GM11168 (cell line): ENCODE measurements around the gene SNX7.

Experiments
- in situ Hi-C: fragments of 300-500 bp; cut with MboI; formaldehyde crosslinking; loops from one replicate; pipeline ENCODE4 v1.12.0; 2022; ENCODE audit warnings: low sequenced_read_pairs; ENCODE audit not compliant: unreplicated experiment

Gene SNX7, protein sequence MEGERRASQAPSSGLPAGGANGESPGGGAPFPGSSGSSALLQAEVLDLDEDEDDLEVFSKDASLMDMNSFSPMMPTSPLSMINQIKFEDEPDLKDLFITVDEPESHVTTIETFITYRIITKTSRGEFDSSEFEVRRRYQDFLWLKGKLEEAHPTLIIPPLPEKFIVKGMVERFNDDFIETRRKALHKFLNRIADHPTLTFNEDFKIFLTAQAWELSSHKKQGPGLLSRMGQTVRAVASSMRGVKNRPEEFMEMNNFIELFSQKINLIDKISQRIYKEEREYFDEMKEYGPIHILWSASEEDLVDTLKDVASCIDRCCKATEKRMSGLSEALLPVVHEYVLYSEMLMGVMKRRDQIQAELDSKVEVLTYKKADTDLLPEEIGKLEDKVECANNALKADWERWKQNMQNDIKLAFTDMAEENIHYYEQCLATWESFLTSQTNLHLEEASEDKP

DNA sequence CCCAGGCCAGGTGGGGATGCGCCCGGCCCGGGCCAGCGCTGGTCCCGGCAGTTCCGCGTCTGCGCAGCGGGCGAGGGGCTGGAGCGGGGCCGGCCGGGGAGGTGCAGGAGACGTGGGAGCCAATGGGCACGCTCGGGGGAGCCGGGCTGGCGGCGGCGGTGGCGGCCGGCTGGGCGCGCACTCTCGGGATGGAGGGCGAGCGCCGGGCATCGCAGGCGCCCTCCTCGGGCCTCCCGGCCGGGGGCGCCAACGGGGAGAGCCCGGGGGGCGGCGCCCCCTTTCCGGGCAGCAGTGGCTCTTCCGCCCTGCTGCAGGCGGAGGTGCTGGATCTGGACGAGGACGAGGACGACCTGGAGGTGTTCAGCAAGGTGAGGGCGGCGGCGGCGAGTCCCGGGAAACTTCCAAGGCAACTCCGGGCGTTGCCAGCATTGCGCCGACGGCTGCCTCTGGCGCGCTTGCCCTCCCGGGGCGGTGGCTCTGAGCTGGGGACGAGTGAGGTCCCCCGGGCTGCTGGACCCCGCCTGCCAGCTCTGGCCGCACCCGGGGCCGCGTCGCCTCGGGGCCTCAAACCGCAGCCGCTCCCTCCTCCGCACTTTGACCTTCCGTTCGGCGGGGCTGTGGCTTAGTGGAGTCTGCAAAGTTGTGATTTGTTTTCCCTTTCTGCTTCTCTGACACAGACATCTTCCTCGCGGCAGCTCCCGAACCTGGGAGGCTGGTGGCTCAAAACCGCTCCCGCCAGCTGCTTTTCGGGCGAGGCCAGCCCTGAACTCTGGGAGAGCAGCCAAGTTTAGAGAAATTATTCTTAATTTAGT is at the start of gene SNX7:
Gene SNX7 (plus strand): TSS at position 178 of the 812 bp plus-strand sequence. CDS start 11 bp downstream, at position 189.
- in situ Hi-C loops: no loop called here

DNA sequence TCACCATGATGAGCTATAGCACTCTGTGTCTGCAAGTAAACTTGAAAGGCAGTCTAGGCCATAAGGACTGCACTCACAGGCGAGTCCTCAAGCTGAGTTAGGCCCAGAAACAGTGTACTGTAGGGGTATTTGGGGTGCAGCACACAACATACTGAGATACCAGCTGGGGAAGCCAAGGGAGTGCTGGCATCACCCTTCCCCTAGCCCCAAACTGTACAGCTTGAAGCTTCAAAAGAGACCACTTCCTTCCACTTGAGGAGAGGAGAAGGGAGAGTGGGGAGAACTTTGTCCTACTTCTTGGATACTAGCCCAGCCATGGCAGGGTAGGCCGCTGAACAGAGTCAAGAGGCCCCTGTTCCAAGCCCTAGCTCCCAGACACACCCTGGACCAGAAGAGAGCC is 24.2 kb upstream of the SNX7 start:
- in situ Hi-C loops: no loop called here

DNA sequence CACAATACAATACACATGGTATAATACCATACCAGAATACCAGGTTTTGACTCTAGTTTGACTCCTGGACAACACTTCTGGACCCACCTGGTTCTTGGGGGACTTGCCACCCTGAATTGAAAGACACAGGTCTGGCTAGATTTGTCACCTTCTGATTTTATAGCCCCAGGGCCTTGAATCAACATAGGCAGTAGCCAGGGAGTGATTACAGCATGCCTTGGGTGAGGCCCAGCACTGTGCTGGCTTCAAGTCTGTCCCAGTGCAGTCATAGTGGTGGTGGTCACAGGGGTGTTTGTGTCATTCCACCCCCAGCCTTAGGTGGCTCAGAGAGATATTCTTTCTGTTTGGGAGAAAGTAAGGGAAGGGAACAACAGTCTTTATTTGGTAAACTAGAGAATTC is 23.3 kb upstream of the SNX7 start:
- in situ Hi-C loops: no loop called here

DNA sequence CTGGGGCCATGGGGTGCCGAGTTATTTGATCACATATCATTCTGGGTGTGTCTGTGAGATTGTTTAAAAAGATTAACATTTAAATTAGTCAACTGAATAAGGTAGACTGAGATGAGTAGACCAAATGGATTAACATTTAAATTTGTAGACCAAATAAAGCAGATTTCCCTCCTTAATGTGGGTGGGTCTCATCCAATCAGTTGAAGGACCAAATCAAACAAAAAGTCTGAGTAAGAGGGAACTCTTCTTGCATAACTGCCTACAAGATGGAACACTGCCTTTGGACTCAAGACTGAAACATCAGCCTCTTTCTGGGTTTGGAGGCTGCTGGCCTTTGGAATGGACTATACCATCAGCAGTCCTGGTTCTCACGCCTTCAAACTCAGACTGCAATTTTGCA is 17.0 kb upstream of the SNX7 start:
- in situ Hi-C loops: no loop called here

DNA sequence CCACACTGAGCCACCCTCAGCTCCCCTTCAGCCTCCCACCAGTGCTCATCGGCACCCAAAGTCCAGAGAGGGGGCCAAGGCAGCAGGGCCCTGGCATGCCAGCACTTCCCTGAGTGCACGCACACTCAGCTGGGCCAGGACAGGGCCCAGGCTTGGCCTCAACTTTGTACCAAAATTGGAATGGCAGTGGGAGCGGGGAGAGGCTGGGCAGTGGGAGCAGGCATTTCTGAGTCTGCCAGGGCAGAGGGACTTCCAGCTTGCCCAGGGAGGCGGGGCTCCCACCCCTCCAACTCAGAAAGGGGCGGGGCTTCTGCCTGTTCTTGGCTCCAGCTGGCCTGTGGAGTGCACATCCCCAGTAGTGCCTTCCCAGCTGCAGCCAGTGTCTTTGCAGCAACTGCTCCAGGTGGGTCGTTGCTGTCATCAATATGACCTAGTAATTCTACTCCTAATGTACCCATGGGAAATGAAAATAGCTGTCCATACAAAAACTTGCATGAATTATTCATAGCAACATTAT is 10.3 kb upstream of the SNX7 start:
- in situ Hi-C loops: no loop called here

DNA sequence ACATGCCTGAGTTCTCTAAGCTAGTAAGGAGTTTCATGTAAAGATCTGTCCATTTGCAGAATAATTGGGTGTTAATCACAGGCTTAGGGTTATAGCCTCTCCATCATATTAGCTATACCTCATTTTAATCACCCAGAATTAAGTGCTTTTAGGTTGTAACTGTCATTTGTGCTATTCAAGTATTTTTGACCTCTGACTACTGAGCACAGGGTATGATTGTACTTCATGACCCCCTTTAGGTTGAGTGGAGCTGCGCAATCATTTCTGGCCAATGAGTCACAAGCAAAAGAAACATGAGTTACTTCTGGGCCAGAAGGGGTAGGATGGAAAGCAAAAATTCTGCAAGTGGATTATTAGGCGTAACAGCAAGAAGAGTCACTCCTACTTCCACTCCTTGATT is 8.4 kb upstream of the SNX7 start:
- in situ Hi-C loops: no loop called here

DNA sequence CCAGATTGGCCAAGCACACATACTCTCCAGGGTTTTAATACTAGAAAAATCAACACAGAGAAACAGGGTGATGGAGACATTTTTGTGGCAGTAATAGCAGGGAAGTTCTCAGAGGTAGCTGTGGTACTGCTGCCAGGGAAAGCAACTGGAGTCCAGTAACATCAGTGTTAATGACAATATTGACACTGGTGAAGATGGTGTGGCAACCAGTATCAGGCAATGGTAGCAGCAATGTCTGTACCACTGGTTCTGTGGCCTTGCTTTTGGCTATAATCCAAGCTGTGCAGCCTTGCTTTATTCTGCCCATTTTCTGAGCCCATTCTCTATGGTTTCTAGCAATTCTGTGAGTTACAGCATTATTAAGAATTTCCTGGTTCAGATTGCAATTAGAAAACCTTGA is 1.6 kb upstream of the SNX7 start:
- in situ Hi-C loops: no loop called here

DNA sequence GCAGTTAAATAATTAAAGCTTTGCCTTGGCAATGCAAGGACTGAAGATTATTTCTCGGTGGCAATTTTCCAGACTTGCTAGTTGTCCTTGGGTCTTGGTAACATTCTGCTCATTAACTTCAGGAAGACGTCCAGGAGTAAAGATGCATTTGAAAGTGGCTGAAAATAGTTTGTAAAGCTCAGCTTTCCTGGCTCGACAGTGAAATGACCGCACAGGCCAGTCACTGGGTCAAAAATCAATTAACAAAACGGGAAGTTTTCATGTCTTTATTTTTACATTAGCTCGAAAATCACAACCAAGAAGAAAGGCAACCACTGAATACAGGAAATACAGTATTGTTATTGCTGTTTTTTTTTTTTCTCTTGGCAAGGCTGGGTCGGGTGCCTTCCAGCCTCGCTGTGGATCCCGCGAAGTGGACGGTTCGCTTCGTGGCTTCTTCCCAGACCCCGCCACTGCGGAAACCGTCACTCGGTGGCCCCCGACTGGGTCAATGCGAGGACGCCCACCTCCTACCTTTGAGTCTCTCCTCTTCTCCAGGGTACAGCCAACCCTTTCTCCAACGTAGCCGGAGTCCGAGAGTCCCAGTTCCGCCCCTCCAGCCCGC is 479 bp upstream of the SNX7 start:
- in situ Hi-C loops: no loop called here

DNA sequence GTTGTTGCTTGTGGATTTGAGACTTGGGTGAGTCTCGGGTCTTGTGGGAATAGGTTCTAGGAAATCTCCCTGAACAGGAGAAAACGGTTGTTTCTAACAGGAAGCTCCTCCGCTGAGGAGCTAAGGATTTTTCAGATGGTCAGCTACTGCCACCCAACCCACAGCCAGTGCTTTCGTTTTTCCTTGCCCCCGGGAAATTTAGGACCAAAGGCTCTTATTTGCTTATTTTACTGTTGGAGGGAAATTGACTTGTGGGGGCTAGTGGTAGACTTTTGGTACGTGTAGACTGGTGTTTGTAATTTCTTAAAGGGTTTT is 792 bp downstream of the SNX7 start:
- in situ Hi-C loops: no loop called here

DNA sequence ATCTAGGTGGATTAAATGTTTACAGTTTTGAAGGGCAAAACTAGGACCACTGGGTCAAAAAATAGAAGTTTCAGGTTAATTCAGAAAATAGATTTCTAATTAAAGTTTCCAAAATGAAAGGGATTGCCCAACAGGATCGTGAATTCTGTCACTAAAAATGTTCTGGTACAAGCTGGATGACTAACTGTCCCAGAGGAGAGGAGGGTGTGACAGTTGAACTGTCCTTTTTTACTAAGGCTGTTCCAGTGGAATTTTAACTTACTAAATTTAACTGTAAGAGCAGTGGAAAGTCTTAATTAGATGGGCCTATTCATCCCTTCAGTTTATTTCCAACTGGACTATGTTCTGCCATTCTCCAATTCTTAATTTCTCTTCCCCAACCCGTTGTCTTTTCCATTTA is 7.2 kb downstream of the SNX7 start:
- in situ Hi-C loops: no loop called here

DNA sequence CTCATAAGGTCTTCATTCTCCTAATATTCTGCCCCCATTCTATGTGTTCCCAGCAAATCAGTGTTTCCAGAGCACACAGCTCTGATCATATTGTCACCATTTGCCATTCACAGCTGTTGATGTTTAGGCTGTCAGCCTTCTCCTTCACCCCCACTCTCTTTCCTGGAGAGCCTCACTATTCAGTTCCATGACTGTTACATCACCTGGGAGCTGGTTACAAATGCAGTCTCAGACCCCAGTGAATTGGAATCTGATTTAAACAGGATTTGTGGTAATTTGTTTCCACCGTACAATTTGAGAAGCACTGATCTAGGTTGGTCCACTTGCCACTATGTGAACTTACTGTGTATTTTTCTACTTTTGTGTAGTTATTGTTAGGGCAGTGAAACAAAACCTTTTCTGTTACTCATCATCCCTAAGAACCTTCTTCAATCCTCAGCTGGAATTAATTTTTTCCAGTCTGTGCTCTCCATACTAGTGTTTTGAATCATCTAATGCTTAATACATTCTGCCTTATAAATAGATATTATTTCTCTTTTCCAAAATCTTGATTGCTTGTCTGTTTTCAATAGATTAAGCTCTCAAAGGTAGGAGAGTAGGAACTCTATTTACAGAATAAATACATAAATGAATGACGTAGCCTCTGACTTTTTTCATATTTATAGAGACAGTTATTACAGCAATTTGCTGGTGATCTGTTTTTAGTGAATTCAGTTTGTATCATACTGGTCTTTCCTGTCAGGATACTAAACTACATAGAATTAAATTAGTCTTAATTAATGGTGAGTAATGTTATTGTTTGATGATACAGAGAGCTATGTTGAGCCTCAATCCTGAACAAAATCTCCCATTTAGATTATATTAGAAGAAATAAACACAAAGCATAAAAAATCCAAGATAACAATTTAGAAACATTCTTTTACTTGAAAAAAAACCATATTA is 8.1 kb downstream of the SNX7 start:
- in situ Hi-C loops: no loop called here

DNA sequence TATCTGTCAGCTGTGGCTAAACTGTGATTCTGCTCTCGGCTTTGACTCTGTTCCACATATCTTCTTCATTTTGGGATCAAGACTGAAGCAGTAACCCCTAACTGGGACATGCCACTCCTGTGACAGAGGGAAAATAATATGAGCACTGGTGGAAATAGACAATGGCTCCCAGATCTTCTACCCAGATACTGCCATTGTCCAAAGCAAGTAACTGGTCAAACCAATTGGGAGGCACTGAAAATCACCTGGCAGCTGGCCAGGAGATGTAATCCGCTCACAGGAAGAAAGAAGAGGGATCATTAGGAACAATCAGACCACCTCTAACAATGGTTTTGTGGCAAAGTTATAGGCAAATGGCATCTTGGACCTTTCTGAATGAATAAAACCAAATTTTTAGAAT is 10.7 kb downstream of the SNX7 start:
- in situ Hi-C loops: no loop called here

DNA sequence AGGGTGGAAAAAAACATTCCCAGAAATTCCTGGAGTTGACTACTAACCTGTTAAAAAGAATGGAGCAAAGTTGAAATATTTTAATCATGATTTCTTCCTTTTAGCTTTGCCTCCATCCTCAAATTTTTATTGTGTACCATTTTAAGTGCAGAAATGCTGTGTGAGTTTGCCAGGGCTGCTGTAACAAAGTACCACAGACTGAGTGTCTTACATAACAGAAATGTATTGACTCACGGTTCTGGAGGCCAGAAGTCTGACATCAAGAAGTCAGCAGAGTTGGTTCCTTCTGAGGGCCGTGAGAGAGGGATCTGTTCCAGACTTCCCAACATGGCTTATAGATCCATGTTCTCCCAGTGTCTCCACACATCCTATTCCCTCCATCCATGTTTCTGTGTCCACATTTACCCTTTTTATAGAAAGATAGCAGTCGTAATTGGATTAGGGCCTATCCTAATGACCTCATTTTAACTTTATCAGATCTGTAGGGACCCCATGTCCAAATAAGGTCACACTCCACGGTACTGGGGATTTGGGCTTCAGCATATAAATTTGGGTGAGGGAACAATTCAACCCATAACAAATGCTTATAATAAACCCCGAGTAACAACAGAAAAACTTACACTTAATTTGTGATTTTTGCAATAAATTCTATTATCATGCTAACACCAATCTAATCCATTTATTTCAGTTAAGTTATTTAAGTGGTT is 12.7 kb downstream of the SNX7 start:
- in situ Hi-C loops: no loop called here

DNA sequence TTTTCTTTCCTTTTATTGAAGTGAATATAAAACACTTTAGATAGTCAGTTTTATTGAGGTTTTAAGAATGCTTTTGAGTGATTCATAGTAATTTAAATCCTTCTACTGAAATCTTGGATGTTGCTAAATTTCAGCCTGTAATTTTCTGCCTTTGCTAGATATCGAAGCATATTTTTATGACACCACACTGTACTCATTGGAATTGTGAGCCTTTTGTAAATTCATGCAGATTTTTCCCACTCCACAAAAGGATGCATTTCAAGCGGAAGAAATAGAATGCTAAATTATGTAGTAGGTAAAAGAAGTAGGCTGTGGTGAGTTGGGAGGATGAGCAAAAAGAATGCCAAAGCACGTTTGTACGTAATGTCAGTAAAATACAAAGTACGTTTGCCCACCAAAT is 13.8 kb downstream of the SNX7 start:
- in situ Hi-C loops: no loop called here

DNA sequence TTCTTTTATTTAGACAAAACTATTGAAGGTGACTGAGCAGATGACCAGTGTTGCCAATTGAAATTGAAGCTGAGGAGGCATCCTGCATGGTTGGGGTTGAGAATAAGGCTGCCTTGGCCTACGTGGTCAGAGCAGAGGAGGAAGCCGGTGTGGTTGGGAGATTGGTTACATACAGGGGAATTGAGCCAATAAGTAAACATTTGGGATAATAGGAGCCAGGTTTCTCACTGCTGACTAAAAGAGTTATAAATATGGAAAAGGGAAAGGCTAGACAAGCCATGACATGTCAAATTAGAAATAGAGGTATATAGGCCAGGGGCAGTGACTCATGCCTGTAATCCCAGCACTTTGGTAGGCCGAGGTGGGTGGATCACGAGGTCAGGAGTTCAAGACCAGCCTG is 15.8 kb downstream of the SNX7 start:
- in situ Hi-C loops: no loop called here

DNA sequence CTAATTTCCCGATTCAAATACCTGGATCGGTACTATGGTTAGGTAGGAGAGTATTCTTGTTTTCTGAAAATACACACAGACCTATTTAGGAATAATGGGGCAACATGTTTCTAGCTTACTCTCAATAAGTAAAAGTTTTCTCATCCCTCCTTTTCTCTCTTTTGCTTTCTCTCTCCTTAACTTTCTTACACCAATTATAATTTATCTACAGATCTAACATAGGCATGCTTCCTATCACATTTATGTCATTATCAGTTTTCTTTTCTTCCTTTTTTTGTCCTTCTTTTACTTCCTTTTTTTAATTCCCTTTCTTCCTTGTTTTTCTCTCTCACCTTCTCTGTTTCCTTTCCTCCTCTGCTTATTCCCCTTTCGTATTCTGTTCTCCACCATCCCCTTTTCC is 20.3 kb downstream of the SNX7 start:
- in situ Hi-C loops: no loop called here

DNA sequence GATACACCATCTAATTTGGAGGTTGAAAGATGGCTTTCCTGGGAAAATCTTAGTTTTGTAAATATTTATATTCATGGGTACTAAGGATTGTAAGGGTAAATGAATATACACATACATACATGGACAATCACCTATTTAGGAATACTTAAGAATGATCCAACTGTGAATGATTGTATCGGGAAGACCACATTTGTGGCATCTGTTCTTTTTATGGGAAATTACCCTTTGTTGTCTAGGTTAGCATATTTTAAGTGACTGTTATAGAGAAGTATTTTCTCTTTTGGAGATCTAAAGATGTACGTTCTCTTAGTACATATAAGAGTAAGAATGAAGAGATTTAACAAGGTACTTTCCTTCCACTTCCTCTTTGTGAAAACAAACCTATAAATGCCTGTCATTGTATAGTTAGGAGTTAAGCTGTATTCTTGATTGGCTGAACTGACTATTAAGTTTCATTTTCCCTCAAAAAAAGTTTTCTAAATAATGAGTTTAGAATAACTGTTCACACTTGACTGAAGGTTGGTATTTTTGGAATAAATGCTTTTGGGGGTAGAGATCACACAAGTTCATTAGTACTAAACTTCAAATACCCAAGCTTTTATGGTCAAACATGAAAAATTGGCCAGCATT is 26.7 kb downstream of the SNX7 start:
- in situ Hi-C loops: no loop called here

DNA sequence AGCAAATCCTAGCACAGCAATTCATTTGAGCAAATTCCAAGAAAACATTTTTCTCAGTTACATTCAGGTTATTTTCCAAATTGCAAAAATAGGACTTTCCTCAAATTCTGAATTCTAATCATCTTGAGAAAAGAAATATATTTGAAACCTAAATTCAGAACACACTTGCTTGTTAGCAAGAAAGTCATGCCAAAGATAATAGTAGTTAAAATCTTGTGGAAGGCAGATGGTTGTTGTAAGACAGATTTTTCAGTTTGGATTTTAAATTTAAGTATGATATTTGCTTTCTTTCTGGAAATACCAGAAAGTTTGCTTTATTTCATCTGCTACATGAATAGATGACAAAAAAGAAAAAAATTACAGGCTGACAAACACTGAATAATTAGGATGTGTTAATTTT is 29.1 kb downstream of the SNX7 start:
- in situ Hi-C loops: no loop called here

DNA sequence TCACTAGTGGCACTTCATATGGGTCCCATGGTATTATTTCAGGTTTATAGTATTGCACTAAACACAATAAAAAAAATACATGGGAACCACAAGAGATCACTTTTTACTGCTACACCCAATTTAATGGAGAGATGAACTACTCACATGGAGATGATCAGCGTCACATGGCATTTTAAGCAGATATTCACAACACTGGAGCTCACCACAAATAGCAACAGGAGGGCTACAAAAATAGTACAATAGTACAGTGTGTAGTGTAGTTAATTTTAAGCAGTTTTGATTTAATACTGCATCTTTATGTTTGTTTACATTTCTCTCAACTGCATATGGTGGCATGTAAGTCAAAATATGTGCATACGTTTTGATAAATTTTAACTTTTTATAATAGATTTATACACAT is 31.0 kb downstream of the SNX7 start:
- in situ Hi-C loops: no loop called here
